MCF 10A (cell line): ENCODE results near the gene GHRH. TPM values are rescaled to one million over a fixed set of nuclear protein-coding genes. Genes with fewer than 3 reads are reported as not detected.

ENCODE experiments used
- BruUV-seq: library from RNA; stranded (reverse); fragments of 400-500 nt; replicated peaks from 2 replicates; lab custom pipeline; 2021; lab: Mats Ljungman, UMichigan
- CTCF ChIA-PET: fragments of 300-600 bp; sonication (Branson Sonifier 250); formaldehyde crosslinking; extraction: SDS; loops from one replicate; lab custom pipeline; 2021; ENCODE audit warnings: antibody characterized with exemption, inconsistent platforms; lab: Yijun Ruan, JAX
- POLR2A ChIA-PET: fragments of 300-600, 350-650 bp; sonication (Branson Sonifier 250); formaldehyde crosslinking; extraction: SDS; loops from one replicate; lab custom pipeline; 2020; ENCODE audit warnings: antibody characterized with exemption, inconsistent platforms; lab: Yijun Ruan, JAX
- DNase-seq: peaks from one replicate; pipeline ENCODE4 v3.0.0-alpha.2; 2018; ENCODE audit not compliant: unreplicated experiment
- H3K27ac Mint-ChIP-seq: one replicate; pipeline ENCODE4 v1.8.0; 2022; ENCODE audit warnings: mild to moderate bottlenecking, low read depth, mixed read lengths; ENCODE audit not compliant: unreplicated experiment
- H3K27me3 Mint-ChIP-seq: one replicate; pipeline ENCODE4 v1.8.0; 2022; ENCODE audit warnings: mixed read lengths; ENCODE audit not compliant: insufficient read depth, unreplicated experiment
- H3K36me3 Mint-ChIP-seq: one replicate; pipeline ENCODE4 v1.8.0; 2022; ENCODE audit warnings: mild to moderate bottlenecking, moderate library complexity, mixed read lengths; ENCODE audit not compliant: insufficient read depth, unreplicated experiment
- H3K4me1 Mint-ChIP-seq: one replicate; pipeline ENCODE4 v1.8.0; 2022; ENCODE audit warnings: mixed read lengths; ENCODE audit not compliant: insufficient read depth, unreplicated experiment
- H3K4me3 Mint-ChIP-seq: one replicate; pipeline ENCODE4 v1.8.0; 2022; ENCODE audit warnings: mild to moderate bottlenecking, moderate library complexity, mixed read lengths; ENCODE audit not compliant: unreplicated experiment
- H3K9me3 Mint-ChIP-seq: one replicate; pipeline ENCODE4 v1.8.0; 2022; ENCODE audit warnings: mixed read lengths; ENCODE audit not compliant: unreplicated experiment
- intact Hi-C: fragments of 100-400 bp; cut with micrococcal nuclease; formaldehyde crosslinking; loops from 2 replicates; pipeline ENCODE4 v1.14.1; 2022
- total RNA-seq: library from RNA; stranded (reverse); gene quantifications from 2 replicates; pipeline ENCODE4 v1.2.3, GENCODE V29; 2022
- TF ChIP-seq, protein P1 (sequence below): fragments of 200-600 bp; IDR thresholded peaks from one replicate; pipeline ENCODE4 v1.8.0; 2022; ENCODE audit warnings: antibody characterized with exemption, mild to moderate bottlenecking; ENCODE audit not compliant: unreplicated experiment

Gene GHRH
- total RNA-seq, 1 experiment from 2014 or later: not detected

DNA sequence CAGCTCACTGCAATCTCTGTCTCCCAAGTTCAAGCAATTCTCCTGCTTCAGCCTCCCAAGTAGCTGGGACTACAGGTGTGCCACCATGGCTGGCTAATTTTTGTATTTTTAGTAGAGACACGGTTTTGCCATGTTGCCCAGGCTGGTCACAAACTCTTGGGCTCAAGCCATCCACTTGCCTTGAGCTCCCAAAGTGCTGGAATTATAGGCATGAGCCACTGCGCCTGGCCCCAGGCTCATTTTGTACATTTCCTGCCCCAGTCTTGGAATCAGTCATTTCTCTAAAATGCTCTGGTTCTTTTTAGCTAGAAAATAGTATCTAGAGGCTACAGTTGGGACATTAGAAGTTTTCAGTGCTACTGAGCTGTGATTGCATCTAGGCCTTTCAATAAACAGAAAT is 41.4 kb upstream of the GHRH start:
- no peak for DNase-seq
- H3K4me1 Mint-ChIP-seq: peaks cover 11% of the 10 kb centered on the region
- intact Hi-C loops: no loop called here
- no TSS peak for BruUV-seq
- peaks cover 43% of the 10 kb centered on the region for H3K36me3 Mint-ChIP-seq
- H3K9me3 Mint-ChIP-seq: no peaks in the 10 kb centered on the region
- no peak overlapping the region for H3K27ac Mint-ChIP-seq
- no peaks in the 10 kb centered on the region for H3K27me3 Mint-ChIP-seq
- POLR2A ChIA-PET: interaction anchor here (1.1 to 1.7 kb wide), 3 partner anchors 9 to 21 kb away, joined by 3 to 5 read pairs (median 5); no protein-coding TSS in a partner anchor
- H3K4me3 Mint-ChIP-seq: no peak overlapping the region
- TF ChIP-seq, protein P1, sequence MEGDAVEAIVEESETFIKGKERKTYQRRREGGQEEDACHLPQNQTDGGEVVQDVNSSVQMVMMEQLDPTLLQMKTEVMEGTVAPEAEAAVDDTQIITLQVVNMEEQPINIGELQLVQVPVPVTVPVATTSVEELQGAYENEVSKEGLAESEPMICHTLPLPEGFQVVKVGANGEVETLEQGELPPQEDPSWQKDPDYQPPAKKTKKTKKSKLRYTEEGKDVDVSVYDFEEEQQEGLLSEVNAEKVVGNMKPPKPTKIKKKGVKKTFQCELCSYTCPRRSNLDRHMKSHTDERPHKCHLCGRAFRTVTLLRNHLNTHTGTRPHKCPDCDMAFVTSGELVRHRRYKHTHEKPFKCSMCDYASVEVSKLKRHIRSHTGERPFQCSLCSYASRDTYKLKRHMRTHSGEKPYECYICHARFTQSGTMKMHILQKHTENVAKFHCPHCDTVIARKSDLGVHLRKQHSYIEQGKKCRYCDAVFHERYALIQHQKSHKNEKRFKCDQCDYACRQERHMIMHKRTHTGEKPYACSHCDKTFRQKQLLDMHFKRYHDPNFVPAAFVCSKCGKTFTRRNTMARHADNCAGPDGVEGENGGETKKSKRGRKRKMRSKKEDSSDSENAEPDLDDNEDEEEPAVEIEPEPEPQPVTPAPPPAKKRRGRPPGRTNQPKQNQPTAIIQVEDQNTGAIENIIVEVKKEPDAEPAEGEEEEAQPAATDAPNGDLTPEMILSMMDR: no peak
- CTCF ChIA-PET: interaction anchor here (0.7 to 0.9 kb wide), 2 partner anchors 13 to 21 kb away, joined by 3 read pairs; partner anchors contain the start of gene MANBAL

DNA sequence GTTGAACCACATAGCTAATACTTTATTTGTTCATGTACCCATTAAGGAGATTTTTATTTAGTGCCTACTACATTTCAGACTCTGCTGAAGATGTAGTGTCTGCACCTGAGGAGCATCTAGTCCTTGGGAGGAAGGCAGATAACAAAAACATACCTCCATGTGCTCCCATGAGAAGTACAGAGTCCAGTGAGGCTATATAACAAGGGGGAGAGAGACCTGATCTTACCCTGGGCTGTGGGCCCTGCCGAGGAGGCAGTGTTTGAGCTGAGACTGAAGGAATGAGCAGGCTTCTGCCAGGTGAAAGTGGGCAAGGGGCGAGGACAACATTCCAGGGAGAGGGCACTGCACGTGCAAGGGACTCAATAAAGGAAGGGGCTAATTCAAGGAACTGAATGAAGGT is 39.9 kb upstream of the GHRH start:
- peaks cover 16% of the 10 kb centered on the region for H3K4me1 Mint-ChIP-seq
- no peaks in the 10 kb centered on the region for H3K27me3 Mint-ChIP-seq
- peaks cover 39% of the 10 kb centered on the region for H3K36me3 Mint-ChIP-seq
- ChIA-PET POLR2A (interaction anchor here (1.0 to 1.1 kb wide), 3 partner anchors 12 to 22 kb away, joined by 3 to 4 read pairs (median 3); partner anchors contain the start of gene MANBAL), CTCF (interaction anchor here (0.7 to 1.2 kb wide), 2 partner anchors 22 to 84 kb away, joined by 3 to 4 read pairs; no protein-coding TSS in a partner anchor)
- no peak for DNase-seq
- no peak overlapping the region for H3K4me3 Mint-ChIP-seq
- BruUV-seq: no TSS peak
- no peaks in the 10 kb centered on the region for H3K9me3 Mint-ChIP-seq
- intact Hi-C loops: no loop called here
- H3K27ac Mint-ChIP-seq: no peak overlapping the region
- TF ChIP-seq, protein P1: no peak

DNA sequence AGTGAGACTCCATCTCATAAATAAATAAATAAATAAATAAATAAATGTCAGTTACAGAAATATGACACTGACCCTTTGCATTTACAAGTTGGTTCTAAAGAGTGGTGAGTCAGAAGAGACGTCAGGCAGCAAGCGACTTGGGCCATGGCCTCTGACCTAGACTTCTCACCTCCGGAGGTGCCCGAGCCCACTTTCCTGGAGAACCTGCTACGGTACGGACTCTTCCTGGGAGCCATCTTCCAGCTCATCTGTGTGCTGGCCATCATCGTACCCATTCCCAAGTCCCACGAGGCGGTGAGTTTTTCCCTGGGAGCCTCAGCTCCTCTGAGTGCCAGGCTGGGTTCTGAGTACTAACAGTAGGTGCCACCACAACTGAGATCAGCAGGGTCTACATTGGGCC is 39.5 kb upstream of the GHRH start:
- DNase-seq: no peak
- ChIA-PET POLR2A (interaction anchor here (1.0 to 1.1 kb wide), 3 partner anchors 11 to 23 kb away, joined by 3 to 4 read pairs (median 3); partner anchors contain the start of gene MANBAL), CTCF (interaction anchor here (0.6 to 1.2 kb wide), 3 partner anchors 21 to 84 kb away, joined by 3 to 4 read pairs (median 4); no protein-coding TSS in a partner anchor)
- H3K4me3 Mint-ChIP-seq: no peak overlapping the region
- no peaks in the 10 kb centered on the region for H3K9me3 Mint-ChIP-seq
- peaks cover 35% of the 10 kb centered on the region for H3K36me3 Mint-ChIP-seq
- no TSS peak for BruUV-seq
- no peak overlapping the region for H3K27ac Mint-ChIP-seq
- intact Hi-C loops: no loop called here
- peaks cover 21% of the 10 kb centered on the region for H3K4me1 Mint-ChIP-seq
- TF ChIP-seq, protein P1: no peak
- no peaks in the 10 kb centered on the region for H3K27me3 Mint-ChIP-seq

DNA sequence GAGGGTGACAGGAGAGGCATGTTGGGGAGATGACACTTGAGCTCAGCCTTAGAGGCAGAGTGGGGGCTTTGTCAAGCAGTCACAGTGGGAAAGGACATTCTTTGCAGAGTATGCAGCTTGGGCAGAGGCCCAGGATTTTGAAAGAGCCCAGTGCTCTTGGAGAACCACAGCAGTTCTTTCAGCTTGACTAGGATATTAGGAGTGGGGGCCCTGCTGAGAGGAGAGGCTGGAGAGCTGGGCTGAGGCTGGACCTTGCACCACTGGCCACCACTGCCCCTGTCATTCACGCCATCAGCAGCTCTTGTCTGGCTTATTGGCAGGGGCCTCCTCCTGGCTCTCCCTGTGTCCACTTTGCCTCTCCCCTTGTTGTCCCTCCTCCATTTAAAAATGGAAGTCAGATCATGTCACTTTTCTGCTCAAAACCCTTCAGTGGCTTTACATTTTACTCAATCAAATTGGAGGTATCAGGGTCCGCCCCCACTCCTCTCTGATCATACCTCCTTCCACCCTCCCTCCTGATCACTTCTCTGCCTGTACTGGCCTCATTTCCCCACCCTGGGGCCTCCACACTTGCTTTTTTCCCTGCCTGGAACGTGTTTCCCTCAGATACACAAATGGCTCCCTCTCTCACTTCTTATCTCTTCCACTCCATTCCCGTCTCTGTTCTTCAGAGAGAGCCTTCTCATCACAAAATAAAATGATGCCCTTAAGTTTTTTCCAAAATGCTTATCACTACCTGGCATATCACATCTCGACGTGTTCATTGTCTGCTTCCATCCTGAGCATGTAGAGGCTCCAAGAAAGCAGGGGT is 38.3 kb upstream of the GHRH start:
- no peaks in the 10 kb centered on the region for H3K27me3 Mint-ChIP-seq
- CTCF ChIA-PET: interaction anchor here (0.7 to 1.2 kb wide), 5 partner anchors 11 to 30 kb away, joined by 3 to 4 read pairs (median 3); no protein-coding TSS in a partner anchor
- intact Hi-C loops: no loop called here

More for the DNA sequence above, 38.3 kb upstream of the GHRH start:
- H3K27ac Mint-ChIP-seq: no peak overlapping the region
- no peak overlapping the region for H3K4me3 Mint-ChIP-seq
- POLR2A ChIA-PET: interaction anchor here (0.7 to 1.8 kb wide), 3 partner anchors 11 to 32 kb away, joined by 3 to 6 read pairs (median 4); partner anchors contain the start of gene MANBAL
- no peaks in the 10 kb centered on the region for H3K9me3 Mint-ChIP-seq
- peaks cover 30% of the 10 kb centered on the region for H3K4me1 Mint-ChIP-seq
- TF ChIP-seq, protein P1: no peak
- H3K36me3 Mint-ChIP-seq: peaks cover 23% of the 10 kb centered on the region
- BruUV-seq: no TSS peak
- no peak for DNase-seq
